Gastroesophageal sphincter (tissue), 4 donors: ENCODE measurements around the gene ALKBH8. TPM values are rescaled to one million over a fixed set of nuclear protein-coding genes. Genes with fewer than 3 reads are reported as not detected.

Experiments used
- ATAC-seq: fragments of 150-250 bp; one replicate; pipeline ENCODE4 v1.9.1; 2016; ENCODE audit warnings: mild to moderate bottlenecking, moderate library complexity
- H3K27ac ChIP-seq, 4 donors: fragments of 200-600 bp; sonication (generic) in 3 of 4; 1 replicate in 3 of 4; 2 replicates in 1 of 4; pipeline ENCODE4 v1.5.1; 2016 to 2019
- H3K27me3 ChIP-seq: fragments of 200-600 bp; sonication (generic); one replicate; pipeline ENCODE4 v1.5.1; 2019
- H3K36me3 ChIP-seq, 2 donors: fragments of 200-600 bp; sonication (generic); one replicate each; pipeline ENCODE4 v1.5.1; 2019; ENCODE audit warnings: control low read depth in 1 of 2
- H3K4me1 ChIP-seq, 3 donors: fragments of 200-600 bp; sonication (generic); 1 replicate in 2 of 3; 2 replicates in 1 of 3; pipeline ENCODE4 v1.5.1; 2016 to 2019; ENCODE audit warnings: control low read depth in 2 of 3
- H3K4me3 ChIP-seq, 2 donors: fragments of 200-600 bp; sonication (generic); one replicate each; pipeline ENCODE4 v1.5.1; 2019; ENCODE audit warnings: mild to moderate bottlenecking in 1 of 2, moderate library complexity in 1 of 2
- H3K9me3 ChIP-seq, 3 donors: fragments of 200-600 bp; sonication (generic); one replicate each; pipeline ENCODE4 v1.5.1; 2017 to 2019; ENCODE audit warnings: control low read depth in 2 of 3
- CTCF ChIP-seq, 4 experiments: fragments of 200-600 bp in 2 of 4; fragments of 450-650 bp in 2 of 4; sonication (generic) in 1 of 4; IDR thresholded peaks; one replicate each; pipeline ENCODE4 v1.5.1; 2017 to 2019; ENCODE audit warnings: antibody characterized with exemption in 4 of 4, mild to moderate bottlenecking in 2 of 4, moderate library complexity in 2 of 4
- EP300 ChIP-seq: sonication (generic); formaldehyde crosslinking; IDR thresholded peaks from one replicate; pipeline ENCODE4 v1.6.1; 2017; ENCODE audit warnings: antibody characterized with exemption, mild to moderate bottlenecking
- POLR2A ChIP-seq, 2 donors: fragments of 450-650 bp; IDR thresholded peaks; one replicate each; pipeline ENCODE4 v1.6.1; 2017; ENCODE audit warnings: antibody characterized with exemption in 2 of 2, mild to moderate bottlenecking in 2 of 2, moderate library complexity in 1 of 2
- POLR2AphosphoS5 ChIP-seq: sonication (generic); formaldehyde crosslinking; IDR thresholded peaks from one replicate; pipeline ENCODE4 v1.6.1; 2017; ENCODE audit warnings: antibody characterized with exemption
- WGBS, 2 donors: methylation state at CpG; one replicate each; pipeline ENCODE4 v1.1.5; 2018; ENCODE audit warnings: low coverage in 1 of 2; 5-methylcytosine and 5-hydroxymethylcytosine counted together
- total RNA-seq, 4 donors: library from RNA; depleted of rRNA; stranded (reverse); fragments of >200 nt; gene quantifications; one replicate each; pipeline ENCODE4 v1.1.0, GENCODE V29; 2016

Gene ALKBH8
- total RNA-seq, 4 donors from 2014 or later: 4.9 to 11.4 (median 8.3) TPM

GRCh38 chr11:107496011-107496410 lies 69.5 kb downstream of the ALKBH8 start:
- Histone ChIP-seq H3K27me3 (no peaks in the 10 kb centered on the region), H3K4me3 (no peak overlapping the region), H3K27ac (no peak overlapping the region), H3K4me1 (peaks cover 0 to 3% (median 2%) of the 10 kb centered on the region in 3 donors), H3K9me3 (no peaks in the 10 kb centered on the region), H3K36me3 (peaks cover 0 to 5% of the 10 kb centered on the region in 2 donors)
- no peak for ATAC-seq
- no peak for TF ChIP-seq POLR2AphosphoS5
- no peak for TF ChIP-seq CTCF (IDR thresholded peaks at IDR 0.05)
- 40 to 61% methylated on average over 3 to 4 of the region's 4 CpGs for WGBS, 2 donors

- H3K9me3 ChIP-seq: no peaks in the 10 kb centered on the region
- no peaks in the 10 kb centered on the region for H3K27me3 ChIP-seq
- no peak overlapping the region for H3K4me3 ChIP-seq
- 53% methylated on average over 1 of the region's 1 CpG; no CpG with 5 or more reads in 1 of the 2 donors for WGBS, 2 donors
- H3K36me3 ChIP-seq: no peaks in the 10 kb centered on the region
- H3K4me1 ChIP-seq: peaks cover 0 to 3% (median 2%) of the 10 kb centered on the region in 3 donors
- TF ChIP-seq CTCF (IDR thresholded peaks at IDR 0.05): no peak
- TF ChIP-seq POLR2AphosphoS5: no peak
- no peak for TF ChIP-seq EP300
- no peak for TF ChIP-seq POLR2A (IDR thresholded peaks at IDR 0.05)
- no peak for ATAC-seq
- no peak overlapping the region for H3K27ac ChIP-seq
Observed at GRCh38 chr11:107494055-107494454, 71.5 kb downstream of the ALKBH8 start.

GRCh38 chr11:107493117-107493516 lies 72.4 kb downstream of the ALKBH8 start:
- Histone ChIP-seq H3K4me1 (peaks cover 0 to 3% (median 2%) of the 10 kb centered on the region in 3 donors), H3K4me3 (no peak overlapping the region), H3K27ac (no peak overlapping the region), H3K36me3 (no peaks in the 10 kb centered on the region), H3K27me3 (no peaks in the 10 kb centered on the region), H3K9me3 (no peaks in the 10 kb centered on the region)
- TF ChIP-seq POLR2A (IDR thresholded peaks at IDR 0.05) (no peak), EP300 (no peak), POLR2AphosphoS5 (no peak), CTCF (IDR thresholded peaks at IDR 0.05) (no peak)
- no peak for ATAC-seq
- WGBS, 2 donors: no CpG with 5 or more reads among the region's 1 CpG

- ATAC-seq: no peak
- Histone ChIP-seq H3K4me3 (no peak overlapping the region), H3K4me1 (peaks cover 0 to 3% (median 2%) of the 10 kb centered on the region in 3 donors), H3K27me3 (no peaks in the 10 kb centered on the region), H3K36me3 (no peaks in the 10 kb centered on the region), H3K27ac (no peak overlapping the region), H3K9me3 (no peaks in the 10 kb centered on the region)
- WGBS, 2 donors: 70% methylated on average over 1 of the region's 2 CpGs; no CpG with 5 or more reads in 1 of the 2 donors
- no peak for TF ChIP-seq EP300
- no peak for TF ChIP-seq POLR2AphosphoS5
- no peak for TF ChIP-seq CTCF (IDR thresholded peaks at IDR 0.05)
- TF ChIP-seq POLR2A (IDR thresholded peaks at IDR 0.05): no peak
Observed at GRCh38 chr11:107490836-107491235, 74.7 kb downstream of the ALKBH8 start.

GRCh38 chr11:107482234-107482633 lies 83.3 kb downstream of the ALKBH8 start:
- TF ChIP-seq POLR2A (IDR thresholded peaks at IDR 0.05) (no peak), POLR2AphosphoS5 (no peak), EP300 (no peak), CTCF (IDR thresholded peaks at IDR 0.05) (no peak)
- no peaks in the 10 kb centered on the region for H3K36me3 ChIP-seq
- no peak for ATAC-seq
- no peak overlapping the region for H3K27ac ChIP-seq
- H3K27me3 ChIP-seq: peaks cover 9% of the 10 kb centered on the region
- H3K4me3 ChIP-seq: no peak overlapping the region
- H3K9me3 ChIP-seq: no peaks in the 10 kb centered on the region
- H3K4me1 ChIP-seq: no peaks in the 10 kb centered on the region
